Fibroblast of pulmonary artery (primary cell): Measurements from ENCODE around the gene CHPF.
A peak's percentile ranks its signal among the peaks of the same experiment; 100 is the strongest.

Experiments used
- DNase-seq: peaks from one replicate; pipeline ENCODE4 v3.0.0-alpha.2; 2010; ENCODE audit warnings: low read depth
- H3K4me3 ChIP-seq: replicated peaks from 2 replicates; pipeline ENCODE4 v1.5.1; 2011; ENCODE audit warnings: low read depth, mild to moderate bottlenecking, control low read depth, low read length, moderate library complexity
- TF ChIP-seq, protein P1 (sequence below): IDR thresholded peaks from 2 replicates; pipeline ENCODE4 v1.5.1; 2011; ENCODE audit warnings: mild to moderate bottlenecking, control low read depth, low read length, inconsistent platforms; ENCODE audit errors: missing control alignments

The CHPF gene

DNA sequence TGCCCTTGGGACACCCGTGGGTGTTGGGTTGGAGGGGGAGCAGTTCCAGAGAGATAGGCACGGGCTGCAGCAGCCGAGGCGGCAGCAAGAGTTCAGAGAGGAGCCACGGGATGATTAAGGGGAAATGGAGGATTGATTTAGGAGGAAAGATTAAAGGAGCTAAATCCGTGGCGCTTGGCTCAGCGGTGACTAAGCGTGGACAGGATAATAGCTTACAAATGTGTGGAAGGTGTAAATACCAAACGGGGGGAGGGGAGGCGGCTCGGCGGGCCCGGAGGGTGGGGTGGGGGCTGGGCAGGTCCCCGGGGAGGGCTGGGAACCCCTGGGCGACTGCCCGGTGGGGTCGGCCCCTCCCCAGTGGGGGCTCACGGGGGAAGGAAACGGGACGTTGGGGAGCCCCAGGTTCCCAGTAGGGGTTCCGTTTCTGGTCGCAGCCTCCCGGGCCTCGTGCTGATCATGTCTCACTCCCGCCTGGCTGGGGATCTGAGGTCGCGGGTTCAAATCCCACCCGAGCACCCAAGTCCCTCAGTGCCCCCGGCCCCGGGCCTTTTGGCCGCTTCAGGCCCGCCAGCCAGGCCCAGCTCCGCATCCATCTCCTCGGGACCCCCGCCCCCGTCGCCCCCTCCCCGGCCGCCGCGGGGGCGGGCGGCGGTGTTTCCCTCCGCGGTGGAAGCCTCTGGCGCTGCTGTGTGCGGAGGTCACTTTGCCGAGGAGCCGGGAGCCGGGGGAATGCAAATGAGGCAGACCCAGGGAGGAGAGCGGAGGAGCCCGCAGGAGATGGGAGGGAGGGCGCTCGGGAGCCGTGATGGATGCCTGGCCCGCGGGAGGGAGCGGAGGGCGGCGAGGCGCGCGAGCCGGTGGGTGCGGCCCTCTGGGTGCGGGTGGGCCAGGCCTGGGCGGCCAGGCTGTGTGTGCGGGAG, 21.2 kb downstream of the CHPF start:
- peak; percentile 46 for DNase-seq
- no peak overlapping the region for H3K4me3 ChIP-seq
- TF ChIP-seq, protein P1, sequence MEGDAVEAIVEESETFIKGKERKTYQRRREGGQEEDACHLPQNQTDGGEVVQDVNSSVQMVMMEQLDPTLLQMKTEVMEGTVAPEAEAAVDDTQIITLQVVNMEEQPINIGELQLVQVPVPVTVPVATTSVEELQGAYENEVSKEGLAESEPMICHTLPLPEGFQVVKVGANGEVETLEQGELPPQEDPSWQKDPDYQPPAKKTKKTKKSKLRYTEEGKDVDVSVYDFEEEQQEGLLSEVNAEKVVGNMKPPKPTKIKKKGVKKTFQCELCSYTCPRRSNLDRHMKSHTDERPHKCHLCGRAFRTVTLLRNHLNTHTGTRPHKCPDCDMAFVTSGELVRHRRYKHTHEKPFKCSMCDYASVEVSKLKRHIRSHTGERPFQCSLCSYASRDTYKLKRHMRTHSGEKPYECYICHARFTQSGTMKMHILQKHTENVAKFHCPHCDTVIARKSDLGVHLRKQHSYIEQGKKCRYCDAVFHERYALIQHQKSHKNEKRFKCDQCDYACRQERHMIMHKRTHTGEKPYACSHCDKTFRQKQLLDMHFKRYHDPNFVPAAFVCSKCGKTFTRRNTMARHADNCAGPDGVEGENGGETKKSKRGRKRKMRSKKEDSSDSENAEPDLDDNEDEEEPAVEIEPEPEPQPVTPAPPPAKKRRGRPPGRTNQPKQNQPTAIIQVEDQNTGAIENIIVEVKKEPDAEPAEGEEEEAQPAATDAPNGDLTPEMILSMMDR = no peak

- TF ChIP-seq, protein P1 = peak; percentile 88
- H3K4me3 ChIP-seq = no peak overlapping the region
- DNase-seq = peak; percentile 37
These were observed 22.3 kb downstream of the CHPF start for GRCh38 chr2:219521066-219521880.

GRCh38 chr2:219520079-219520478, 23.5 kb downstream of the CHPF start:
- TF ChIP-seq, protein P1 = no peak
- H3K4me3 ChIP-seq = no peak overlapping the region
- no peak for DNase-seq

DNA sequence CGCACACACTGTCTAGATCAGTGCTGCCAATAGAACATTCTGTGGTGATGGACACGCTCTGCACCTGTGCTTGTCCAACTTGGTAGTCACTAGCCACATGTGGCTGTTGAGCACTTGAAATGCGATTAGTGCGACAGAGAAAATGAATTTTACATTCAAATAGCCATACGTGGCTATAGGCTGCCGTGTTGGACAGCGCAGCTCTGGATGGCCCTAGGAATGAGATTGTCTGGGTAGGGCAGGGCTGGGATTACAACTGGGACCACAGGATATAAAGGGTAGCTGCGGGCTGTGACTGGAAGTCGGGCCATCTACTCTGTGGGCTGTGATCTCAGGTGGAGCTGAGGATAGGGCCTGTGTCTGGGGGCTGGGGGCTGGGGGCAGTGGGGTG, 24.1 kb downstream of the CHPF start:
- DNase-seq = no peak
- no peak overlapping the region for H3K4me3 ChIP-seq
- TF ChIP-seq, protein P1 = no peak

DNA sequence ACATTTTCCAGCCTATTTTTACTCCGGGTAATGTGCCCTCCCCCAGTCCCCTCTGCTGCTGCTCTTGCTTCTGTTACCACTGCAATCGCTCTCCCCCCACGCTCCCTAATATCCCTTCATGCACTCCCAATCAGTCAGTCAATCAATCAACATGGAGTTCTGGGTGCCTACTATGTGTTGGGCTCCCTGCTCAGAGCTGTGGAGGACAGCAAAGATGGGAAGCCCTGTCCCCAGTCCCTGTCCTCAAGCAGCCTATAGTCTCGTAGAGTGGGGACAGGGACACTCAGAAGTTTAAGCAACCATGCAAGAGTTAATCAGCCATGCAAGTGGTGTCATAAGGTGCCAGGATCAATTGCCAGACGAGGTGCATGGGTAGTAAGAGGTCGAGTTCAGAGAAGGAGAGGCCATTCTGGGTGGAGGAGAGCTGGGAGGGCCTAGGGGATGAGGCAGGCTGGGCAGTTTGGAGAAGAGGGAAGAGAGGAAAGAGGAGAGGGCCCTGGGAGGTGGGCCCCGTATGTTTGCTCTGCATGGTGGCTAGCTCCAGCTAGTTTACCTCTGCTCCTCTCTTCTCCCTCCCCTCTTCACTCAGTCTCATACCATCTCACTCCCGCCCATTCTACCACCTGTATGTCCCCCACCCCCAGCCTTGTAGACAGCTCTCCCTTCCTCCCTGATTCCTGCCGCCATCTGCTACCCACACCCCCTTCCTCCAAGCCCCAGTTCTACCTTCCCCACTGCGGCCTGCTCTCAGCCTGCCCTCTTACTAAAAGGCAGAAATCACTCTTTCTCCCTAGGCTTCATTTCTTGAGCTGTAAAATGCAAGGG, 25.4 kb downstream of the CHPF start:
- no peak overlapping the region for H3K4me3 ChIP-seq
- no peak for DNase-seq
- TF ChIP-seq, protein P1 = no peak

GRCh38 chr2:219516888-219517287, 26.7 kb downstream of the CHPF start:
- H3K4me3 ChIP-seq = no peak overlapping the region
- no peak for DNase-seq
- TF ChIP-seq, protein P1 = no peak
